NCI-H1417 treated with DMSO at 0.1 percent for 48 hours (cell line): Measurements from ENCODE around the gene MEF2C.

Source experiments
- DNase-seq: peaks from one replicate; lab custom pipeline; 2025; lab: John Stamatoyannopoulos, UW

Gene MEF2C

GRCh38 chr5:88673253-88674105 is 209.5 kb downstream of the MEF2C start:
- DNase-seq, result no peak

GRCh38 chr5:88672644-88673252 is 210.2 kb downstream of the MEF2C start:
- no peak for DNase-seq

- no peak for DNase-seq
Measured at GRCh38 chr5:88671505-88672499, 211.2 kb downstream of the MEF2C start.

GRCh38 chr5:88671106-88671504 is 211.9 kb downstream of the MEF2C start:
- no peak for DNase-seq

- no peak for DNase-seq
Measured at GRCh38 chr5:88670461-88670860, 212.5 kb downstream of the MEF2C start.

GRCh38 chr5:88669371-88670050 is 213.5 kb downstream of the MEF2C start:
- DNase-seq, result no peak

- no peak for DNase-seq
Measured at GRCh38 chr5:88667496-88668201, 215.3 kb downstream of the MEF2C start.
